Kidney (tissue), 14 donors: ENCODE data around the gene CORO1C. TPM values are rescaled to one million over a fixed set of nuclear protein-coding genes. Genes with fewer than 3 reads are reported as not detected.

Experiments
- DNase-seq, 5 donors: peaks; one replicate each; pipeline ENCODE4 v3.0.0-alpha.2; 2013 to 2020
- FAIRE-seq: peaks from 2 replicates; lab custom pipeline; 2012; peaks lifted over from hg19 to GRCh38; lab: Jason Lieb, UNC
- H3K27ac ChIP-seq, 2 donors: one replicate each; pipeline ENCODE4 v1.7.0; 2013; ENCODE audit warnings: low read depth in 2 of 2, low read length in 2 of 2, inconsistent platforms in 1 of 2
- H3K27me3 ChIP-seq: one replicate; pipeline ENCODE4 v1.7.1; 2013; ENCODE audit warnings: low read length, inconsistent platforms; ENCODE audit not compliant: control insufficient read depth, insufficient read depth
- H3K36me3 ChIP-seq, 3 donors: one replicate each; pipeline versions ENCODE4 v1.7.0 to v1.7.1; 2013; ENCODE audit warnings: low read length in 3 of 3, control low read depth in 1 of 3, inconsistent platforms in 1 of 3; ENCODE audit not compliant: insufficient read depth in 3 of 3, control insufficient read depth in 2 of 3
- H3K4me1 ChIP-seq, 3 donors: one replicate each; pipeline versions ENCODE4 v1.7.0 to v1.7.1; 2013; ENCODE audit warnings: low read length in 3 of 3, inconsistent platforms in 1 of 3, low read depth in 1 of 3; ENCODE audit not compliant: control insufficient read depth in 2 of 3, insufficient read depth in 2 of 3
- H3K4me3 ChIP-seq, 3 donors: one replicate each; pipeline versions ENCODE4 v1.7.0 to v1.8.1; 2013; ENCODE audit warnings: low read length in 3 of 3, control low read depth in 1 of 3, inconsistent platforms in 1 of 3
- H3K9ac ChIP-seq, 3 donors: one replicate each; pipeline versions ENCODE4 v1.7.0 to v1.7.1; 2013; ENCODE audit warnings: low read length in 3 of 3, control low read depth in 1 of 3, inconsistent platforms in 1 of 3
- H3K9me3 ChIP-seq, 3 donors: one replicate each; pipeline versions ENCODE4 v1.7.0 to v1.7.1; 2013; ENCODE audit warnings: low read length in 3 of 3, control low read depth in 1 of 3, inconsistent platforms in 1 of 3; ENCODE audit not compliant: control insufficient read depth in 2 of 3, insufficient read depth in 1 of 3
- CTCF ChIP-seq: IDR thresholded peaks from 3 replicates; pipeline ENCODE4 v1.5.1; 2012; ENCODE audit warnings: mild to moderate bottlenecking, moderate library complexity, borderline replicate concordance; ENCODE audit not compliant: insufficient read depth; ENCODE audit errors: extremely low read depth
- intact Hi-C: fragments of 100-400 bp; cut with DNase I; formaldehyde crosslinking; loops from one replicate; pipeline ENCODE4 v1.11.1; 2022
- polyA plus RNA-seq: library from polyadenylated mRNA; stranded (reverse); fragments of 350-450 nt; fragmentation: Illumina TruSeq; extraction: RNeasy Lipid Tissue Mini Kit (QIAGEN cat#74804); gene quantifications from one replicate; pipeline ENCODE4 v1.2.3, GENCODE V29; 2014; ENCODE audit warnings: low read depth, low replicate concordance; ENCODE audit not compliant: insufficient read depth
- total RNA-seq: library from RNA; stranded (reverse); fragmentation: NEBNext Ultra II Directional; extraction: Animal tissue kit (Norgen Biotek cat#: 25700); gene quantifications from one replicate; pipeline ENCODE4 v1.2.1, GENCODE V29; 2021
- donor health status: control.
- donor health status: control.
- donor health status: control.
- donor health status: control.
- donor health status: control.
- donor health status: DM: yes; HTN: yes; CAD: no.
- donor health status: Normal renal cell carcinoma (clear cell type).

Gene CORO1C
- total and polyA plus RNA-seq, 2 donors from 2014 or later, result 16.6 to 104 TPM

- no peak overlapping the region for H3K9ac ChIP-seq
- H3K4me1 ChIP-seq, result peaks cover 0 to 8% (median 5%) of the 10 kb centered on the region in 3 donors
- no peaks in the 10 kb centered on the region for H3K9me3 ChIP-seq
- no peaks in the 10 kb centered on the region for H3K27me3 ChIP-seq
- no peak for TF ChIP-seq CTCF
- no peak overlapping the region for H3K27ac ChIP-seq
- no peaks in the 10 kb centered on the region for H3K36me3 ChIP-seq
- H3K4me3 ChIP-seq, result no peak overlapping the region
- intact Hi-C loops, result no loop called here
- no peak for FAIRE-seq
- no peak for DNase-seq
These were observed 104.0 kb downstream of the CORO1C start for GRCh38 chr12:108627134-108627920.

GRCh38 chr12:108625228-108625627, 106.1 kb downstream of the CORO1C start:
- FAIRE-seq, result no peak
- Histone ChIP-seq H3K9ac (no peak overlapping the region), H3K9me3 (no peaks in the 10 kb centered on the region), H3K27ac (no peak overlapping the region), H3K27me3 (no peaks in the 10 kb centered on the region), H3K36me3 (no peaks in the 10 kb centered on the region), H3K4me1 (peaks cover 0 to 8% (median 8%) of the 10 kb centered on the region in 3 donors), H3K4me3 (no peak overlapping the region)
- no peak for TF ChIP-seq CTCF
- intact Hi-C loops, result no loop called here
- DNase-seq, result no peak

- no peaks in the 10 kb centered on the region for H3K27me3 ChIP-seq
- no peaks in the 10 kb centered on the region for H3K36me3 ChIP-seq
- FAIRE-seq (no peak), DNase-seq (no peak)
- H3K27ac ChIP-seq, result no peak overlapping the region
- no peaks in the 10 kb centered on the region for H3K9me3 ChIP-seq
- H3K4me3 ChIP-seq, result no peak overlapping the region
- peaks cover 0 to 5% (median 5%) of the 10 kb centered on the region in 3 donors for H3K4me1 ChIP-seq
- no peak for TF ChIP-seq CTCF
- H3K9ac ChIP-seq, result no peak overlapping the region
- intact Hi-C loops, result no loop called here
These were observed 107.7 kb downstream of the CORO1C start for GRCh38 chr12:108623577-108623976.
